HepG2 (cell line): ENCODE measurements around the gene TPSB2. TPM values are rescaled to one million over a fixed set of nuclear protein-coding genes. Genes with fewer than 3 reads are reported as not detected.

Experiments used
- BCL6 ChIP-seq: IDR thresholded peaks from 2 replicates; pipeline ENCODE4 v1.6.1; 2016; ENCODE audit warnings: missing genetic modification reagents, missing compliant biosample characterization
- CHD2 ChIP-seq: IDR thresholded peaks from 2 replicates; pipeline ENCODE4 v1.6.1; 2011; ENCODE audit warnings: low read depth, low read length, improper control_type of control experiment
- CREB1 ChIP-seq, 2 experiments: fragments of 450-650 bp in 1 of 2; IDR thresholded peaks; 2 replicates each; pipeline ENCODE4 v1.6.1; 2016 to 2017; ENCODE audit warnings: control low read depth in 1 of 2, mild to moderate bottlenecking in 1 of 2, missing compliant biosample characterization in 1 of 2, missing genetic modification characterization in 1 of 2
- DRAP1 ChIP-seq: IDR thresholded peaks from 2 replicates; pipeline ENCODE4 v1.6.1; 2016; ENCODE audit warnings: missing genetic modification reagents, missing compliant biosample characterization
- HMGA1 ChIP-seq: sonication (generic); formaldehyde crosslinking; conservative IDR thresholded peaks from 2 replicates; pipeline ENCODE4 v1.4.0; 2020; ENCODE audit warnings: missing genetic modification reagents
- KMT2B ChIP-seq: IDR thresholded peaks from 2 replicates; pipeline ENCODE4 v1.6.1; 2016; ENCODE audit warnings: missing genetic modification reagents, missing compliant biosample characterization
- MBD4 ChIP-seq: IDR thresholded peaks from 2 replicates; pipeline ENCODE4 v1.6.1; 2012; ENCODE audit warnings: low read length, inconsistent platforms, borderline replicate concordance
- MYNN ChIP-seq: sonication (generic); formaldehyde crosslinking; IDR thresholded peaks from 2 replicates; pipeline ENCODE4 v1.4.0; 2020; ENCODE audit warnings: mild to moderate bottlenecking, low read depth, missing genetic modification reagents
- NAIF1 ChIP-seq: sonication (generic); formaldehyde crosslinking; IDR thresholded peaks from 2 replicates; pipeline ENCODE4 v1.5.0; 2020; ENCODE audit warnings: mild to moderate bottlenecking, missing genetic modification reagents, borderline replicate concordance
- RFX5 ChIP-seq: IDR thresholded peaks from 2 replicates; pipeline ENCODE4 v1.6.1; 2011; ENCODE audit warnings: low read depth, low read length, improper control_type of control experiment
- SNAPC2 ChIP-seq: sonication (generic); formaldehyde crosslinking; IDR thresholded peaks from 2 replicates; pipeline ENCODE4 v1.8.1; 2022; ENCODE audit warnings: mild to moderate bottlenecking, missing genetic modification reagents
- TP53 ChIP-seq: sonication (generic); formaldehyde crosslinking; conservative IDR thresholded peaks from 2 replicates; pipeline ENCODE4 v1.4.0; 2020; ENCODE audit warnings: missing genetic modification reagents
- ZBTB8A ChIP-seq: sonication (generic); formaldehyde crosslinking; IDR thresholded peaks from 2 replicates; pipeline ENCODE4 v1.4.0; 2020; ENCODE audit warnings: mild to moderate bottlenecking, low read depth, missing genetic modification reagents, borderline replicate concordance
- ZFP1 ChIP-seq: IDR thresholded peaks from 2 replicates; pipeline ENCODE4 v1.6.1; 2016
- ZFP82 ChIP-seq: sonication (generic); formaldehyde crosslinking; IDR thresholded peaks from 2 replicates; pipeline ENCODE4 v1.5.1; 2020; ENCODE audit warnings: mild to moderate bottlenecking, missing genetic modification reagents, borderline replicate concordance
- ZNF124 ChIP-seq: sonication (generic); formaldehyde crosslinking; IDR thresholded peaks from 2 replicates; pipeline ENCODE4 v1.4.0; 2020; ENCODE audit warnings: missing genetic modification reagents
- ZNF160 ChIP-seq: sonication (generic); formaldehyde crosslinking; IDR thresholded peaks from 2 replicates; pipeline ENCODE4 v1.8.0; 2022; ENCODE audit warnings: mild to moderate bottlenecking, inconsistent platforms, missing genetic modification reagents
- ZNF20 ChIP-seq: sonication (generic); formaldehyde crosslinking; IDR thresholded peaks from 2 replicates; pipeline ENCODE4 v1.4.0; 2020; ENCODE audit warnings: mild to moderate bottlenecking, moderate library complexity, missing genetic modification reagents
- ZNF30 ChIP-seq: sonication (generic); formaldehyde crosslinking; IDR thresholded peaks from 2 replicates; pipeline ENCODE4 v1.5.0; 2020; ENCODE audit warnings: mild to moderate bottlenecking, missing genetic modification reagents
- ZNF432 ChIP-seq: sonication (generic); formaldehyde crosslinking; IDR thresholded peaks from 2 replicates; pipeline ENCODE4 v1.5.0; 2020; ENCODE audit warnings: missing genetic modification reagents, mild to moderate bottlenecking, borderline replicate concordance
- ZNF501 ChIP-seq: sonication (generic); formaldehyde crosslinking; IDR thresholded peaks from 2 replicates; pipeline ENCODE4 v1.5.1; 2020; ENCODE audit warnings: mild to moderate bottlenecking, moderate library complexity, missing genetic modification reagents
- ZNF644 ChIP-seq: IDR thresholded peaks from 2 replicates; pipeline ENCODE4 v1.6.1; 2016; ENCODE audit warnings: low read depth
- ZNF780A ChIP-seq: sonication (generic); formaldehyde crosslinking; IDR thresholded peaks from 2 replicates; pipeline ENCODE4 v1.8.0; 2022; ENCODE audit warnings: mild to moderate bottlenecking, missing genetic modification reagents, moderate library complexity
- ZNF790 ChIP-seq: sonication (generic); formaldehyde crosslinking; IDR thresholded peaks from 2 replicates; pipeline ENCODE4 v1.8.0; 2022; ENCODE audit warnings: missing genetic modification reagents, mild to moderate bottlenecking, borderline replicate concordance
- ZNF891 ChIP-seq: sonication (generic); formaldehyde crosslinking; IDR thresholded peaks from 2 replicates; pipeline ENCODE4 v1.5.0; 2020; ENCODE audit warnings: mild to moderate bottlenecking, missing genetic modification reagents
- polyA plus RNA-seq, 8 experiments: library from polyadenylated mRNA; depleted of rRNA in 3 of 8; stranded (reverse) in 7 of 8; unstranded in 1 of 8; fragments of >200 nt; fragmentation: Illumina TruSeq in 4 of 8; extraction: Trizol in 4 of 8; gene quantifications; 2 replicates each; pipeline versions ENCODE4 v1.2.1 to v1.2.3, GENCODE V29; 2011 to 2016; ENCODE audit warnings: low read depth in 4 of 8, missing spikeins in 1 of 8, mixed read lengths in 1 of 8; ENCODE audit not compliant: insufficient read depth in 1 of 8
- total RNA-seq, 5 experiments: library from RNA; depleted of rRNA; stranded (reverse); fragments of >200 nt; fragmentation: Illumina TruSeq; extraction: Trizol; gene quantifications; 2 replicates each; pipeline ENCODE4 v1.2.3, GENCODE V29; 2016; ENCODE audit warnings: low read depth in 1 of 5
- TF ChIP-seq, protein P1 (sequence below): sonication (generic); formaldehyde crosslinking; IDR thresholded peaks from 2 replicates; pipeline ENCODE4 v1.5.0; 2020; ENCODE audit warnings: missing genetic modification reagents
- TF ChIP-seq, protein P2 (sequence below): sonication (generic); formaldehyde crosslinking; IDR thresholded peaks from 2 replicates; pipeline ENCODE4 v1.9.0; 2021; ENCODE audit warnings: missing genetic modification reagents, mild to moderate bottlenecking, borderline replicate concordance
- TF ChIP-seq, protein P3 (sequence below): sonication (generic); formaldehyde crosslinking; IDR thresholded peaks from 2 replicates; pipeline ENCODE4 v1.5.1; 2020; ENCODE audit warnings: mild to moderate bottlenecking, missing genetic modification reagents, moderate library complexity

The TPSB2 gene
- total and polyA plus RNA-seq, 2 of the 13 experiments (the other 11 are each of a cell fraction or from before 2014, with no cell fraction given) = not detected

DNA sequence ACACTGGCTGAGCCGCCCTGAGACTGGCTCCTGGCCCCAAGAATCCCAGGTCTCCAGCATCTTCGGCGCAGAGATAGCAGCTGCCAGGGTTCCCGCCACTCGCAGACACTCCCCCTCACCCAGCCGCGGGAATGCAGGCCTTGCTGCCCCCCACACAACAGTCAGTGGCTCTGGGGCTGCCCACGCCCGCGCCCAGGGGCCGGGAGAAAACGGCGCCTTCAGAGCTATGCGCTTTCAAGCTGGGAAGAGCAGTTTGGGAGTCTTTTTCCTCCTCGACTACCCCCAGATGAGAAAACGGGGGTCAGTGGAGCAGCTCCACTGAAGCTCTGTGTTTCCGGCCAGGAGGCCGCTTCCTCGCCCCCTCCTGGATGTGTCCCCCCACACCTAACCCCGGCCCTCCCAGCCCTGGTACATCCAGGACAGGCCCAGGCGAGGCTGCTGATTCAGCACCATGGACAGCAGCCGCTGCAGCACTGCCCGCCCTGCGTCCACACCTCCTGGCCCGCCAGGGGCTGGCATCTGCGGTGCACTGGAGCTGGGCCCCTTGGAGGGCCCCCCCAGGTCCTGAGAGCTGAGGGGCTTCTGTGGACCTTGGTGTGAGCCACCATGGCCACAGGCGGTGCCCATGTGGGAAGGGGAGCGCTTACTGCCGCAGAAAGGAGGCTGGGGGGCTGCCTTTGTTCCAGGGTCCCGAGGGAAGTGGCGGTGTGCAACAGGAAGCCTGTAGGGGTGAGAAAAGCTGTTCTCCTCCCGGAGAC lies 41.4 kb downstream of the TPSB2 start (continued):
- TF ChIP-seq, protein P1, sequence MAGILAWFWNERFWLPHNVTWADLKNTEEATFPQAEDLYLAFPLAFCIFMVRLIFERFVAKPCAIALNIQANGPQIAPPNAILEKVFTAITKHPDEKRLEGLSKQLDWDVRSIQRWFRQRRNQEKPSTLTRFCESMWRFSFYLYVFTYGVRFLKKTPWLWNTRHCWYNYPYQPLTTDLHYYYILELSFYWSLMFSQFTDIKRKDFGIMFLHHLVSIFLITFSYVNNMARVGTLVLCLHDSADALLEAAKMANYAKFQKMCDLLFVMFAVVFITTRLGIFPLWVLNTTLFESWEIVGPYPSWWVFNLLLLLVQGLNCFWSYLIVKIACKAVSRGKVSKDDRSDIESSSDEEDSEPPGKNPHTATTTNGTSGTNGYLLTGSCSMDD (CRISPR knock-in tag) = no peak
- TF ChIP-seq ZNF501 (CRISPR knock-in tag) (peak; percentile 43; the same call in 1 of the 2 replicates), ZNF124 (CRISPR knock-in tag) (peak; percentile 79; the same call in 1 of the 2 replicates), NAIF1 (CRISPR knock-in tag) (no peak), KMT2B (CRISPR knock-in tag) (peak; percentile 59; the same call in 1 of the 2 replicates), ZNF160 (peak; percentile 80), RFX5 (no peak), SNAPC2 (CRISPR knock-in tag) (no peak), MYNN (CRISPR knock-in tag) (no peak), DRAP1 (CRISPR knock-in tag) (no peak), CHD2 (no peak), ZFP1 (CRISPR knock-in tag) (no peak), ZNF891 (CRISPR knock-in tag) (peak; percentile 91; the same call in 1 of the 2 replicates), CREB1 (IDR thresholded peaks at IDR 0.05) (no peak), CREB1 (CRISPR knock-in tag; IDR thresholded peaks at IDR 0.05) (no peak), ZNF790 (no peak), MBD4 (no peak), HMGA1 (no peak), ZNF432 (CRISPR knock-in tag) (no peak), ZBTB8A (no peak), ZFP82 (0 out of 2 replicates have a peak, but pooled peaks have one; percentile 35), ZNF30 (CRISPR knock-in tag) (0 out of 2 replicates have a peak, but pooled peaks have one; percentile 44), BCL6 (CRISPR knock-in tag) (peak; percentile 23; the same call in 1 of the 2 replicates), ZNF644 (no peak), ZNF20 (no peak), TP53 (0 out of 2 replicates have a peak, but pooled peaks have one; percentile 36), ZNF780A (CRISPR knock-in tag) (no peak)
- TF ChIP-seq, protein P2, sequence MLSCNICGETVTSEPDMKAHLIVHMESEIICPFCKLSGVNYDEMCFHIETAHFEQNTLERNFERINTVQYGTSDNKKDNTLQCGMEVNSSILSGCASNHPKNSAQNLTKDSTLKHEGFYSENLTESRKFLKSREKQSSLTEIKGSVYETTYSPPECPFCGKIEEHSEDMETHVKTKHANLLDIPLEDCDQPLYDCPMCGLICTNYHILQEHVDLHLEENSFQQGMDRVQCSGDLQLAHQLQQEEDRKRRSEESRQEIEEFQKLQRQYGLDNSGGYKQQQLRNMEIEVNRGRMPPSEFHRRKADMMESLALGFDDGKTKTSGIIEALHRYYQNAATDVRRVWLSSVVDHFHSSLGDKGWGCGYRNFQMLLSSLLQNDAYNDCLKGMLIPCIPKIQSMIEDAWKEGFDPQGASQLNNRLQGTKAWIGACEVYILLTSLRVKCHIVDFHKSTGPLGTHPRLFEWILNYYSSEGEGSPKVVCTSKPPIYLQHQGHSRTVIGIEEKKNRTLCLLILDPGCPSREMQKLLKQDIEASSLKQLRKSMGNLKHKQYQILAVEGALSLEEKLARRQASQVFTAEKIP (CRISPR knock-in tag) = no peak
- TF ChIP-seq, protein P3, sequence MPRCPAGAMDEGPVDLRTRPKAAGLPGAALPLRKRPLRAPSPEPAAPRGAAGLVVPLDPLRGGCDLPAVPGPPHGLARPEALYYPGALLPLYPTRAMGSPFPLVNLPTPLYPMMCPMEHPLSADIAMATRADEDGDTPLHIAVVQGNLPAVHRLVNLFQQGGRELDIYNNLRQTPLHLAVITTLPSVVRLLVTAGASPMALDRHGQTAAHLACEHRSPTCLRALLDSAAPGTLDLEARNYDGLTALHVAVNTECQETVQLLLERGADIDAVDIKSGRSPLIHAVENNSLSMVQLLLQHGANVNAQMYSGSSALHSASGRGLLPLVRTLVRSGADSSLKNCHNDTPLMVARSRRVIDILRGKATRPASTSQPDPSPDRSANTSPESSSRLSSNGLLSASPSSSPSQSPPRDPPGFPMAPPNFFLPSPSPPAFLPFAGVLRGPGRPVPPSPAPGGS (CRISPR knock-in tag) = no peak
